K562 (cell line): ENCODE results near the gene BID. TPM values are rescaled to one million over a fixed set of nuclear protein-coding genes. Genes with fewer than 3 reads are reported as not detected.

Experiments used
- ARID4B ChIP-seq: sonication (generic); formaldehyde crosslinking; IDR thresholded peaks from 2 replicates; pipeline ENCODE4 v1.8.0; 2022; ENCODE audit warnings: mild to moderate bottlenecking, missing genetic modification reagents
- BRF2 ChIP-seq: IDR thresholded peaks from 3 replicates; pipeline ENCODE4 v1.6.1; 2011; ENCODE audit warnings: borderline replicate concordance, mild to moderate bottlenecking; ENCODE audit not compliant: insufficient read length, insufficient read depth
- CSDE1 ChIP-seq, 2 experiments: fragments of 450-650 bp; IDR thresholded peaks; 2 replicates each; pipeline ENCODE4 v1.6.1; 2016; ENCODE audit warnings: mild to moderate bottlenecking in 1 of 2
- CXXC5 ChIP-seq: fragments of 250-450 bp; sonication (Bioruptor Pico); IDR thresholded peaks from 2 replicates; pipeline ENCODE4 v1.8.0; 2022; ENCODE audit warnings: inconsistent platforms, mild to moderate bottlenecking, moderate library complexity
- ERF ChIP-seq: fragments of 450-650 bp; formaldehyde crosslinking; IDR thresholded peaks from 2 replicates; pipeline ENCODE4 v1.4.0; 2020; ENCODE audit warnings: mild to moderate bottlenecking, mixed read lengths
- KLF16 ChIP-seq: IDR thresholded peaks from 2 replicates; pipeline ENCODE4 v1.6.1; 2016; ENCODE audit warnings: antibody characterized with exemption
- MCM7 ChIP-seq, 2 experiments: fragments of 450-650 bp; IDR thresholded peaks; 2 replicates each; pipeline ENCODE4 v1.6.1; 2016 to 2018
- REST ChIP-seq, 2 experiments: fragments of 450-650 bp; formaldehyde crosslinking in 1 of 2; IDR thresholded peaks; 2 replicates each; pipeline versions ENCODE4 v1.4.0 to v1.6.1; 2014 to 2020; ENCODE audit warnings: mild to moderate bottlenecking in 2 of 2, borderline replicate concordance in 1 of 2, low read depth in 1 of 2
- TOE1 ChIP-seq, 2 experiments: fragments of 450-650 bp in 1 of 2; sonication (generic) in 1 of 2; formaldehyde crosslinking in 1 of 2; IDR thresholded peaks; 2 replicates each; pipeline versions ENCODE4 v1.7.1 to v1.8.0; 2016 to 2022; ENCODE audit warnings: borderline replicate concordance in 2 of 2, mild to moderate bottlenecking in 2 of 2, antibody characterized with exemption in 1 of 2, inconsistent platforms in 1 of 2, low read depth in 1 of 2, missing genetic modification reagents in 1 of 2, moderate library complexity in 1 of 2
- ZNF263 ChIP-seq: sonication (generic); formaldehyde crosslinking; IDR thresholded peaks from 2 replicates; pipeline ENCODE4 v1.8.0; 2022; ENCODE audit warnings: mild to moderate bottlenecking, missing genetic modification reagents, borderline replicate concordance
- ZNF445 ChIP-seq: fragments of 250-450 bp; sonication (Bioruptor Pico); IDR thresholded peaks from 2 replicates; pipeline ENCODE4 v1.4.0; 2020; ENCODE audit warnings: low read depth, mild to moderate bottlenecking, moderate library complexity
- polyA plus RNA-seq, 8 experiments: library from polyadenylated mRNA; depleted of rRNA in 4 of 8; stranded (reverse) in 5 of 8; unstranded in 3 of 8; fragments of >200 nt; fragmentation: Nextera tagmentation in 2 of 8; fragmentation: Illumina TruSeq in 1 of 8; extraction: Ambion mirVana in 2 of 8; extraction: Trizol in 1 of 8; gene quantifications; 2 replicates each; pipeline versions ENCODE4 v1.2.1 to v1.2.3, GENCODE V29; 2011 to 2014; ENCODE audit warnings: inconsistent platforms in 1 of 8, missing spikeins in 1 of 8
- total RNA-seq, 7 experiments: library from RNA; depleted of rRNA in 6 of 7; stranded (reverse); fragments of >200 nt in 6 of 7; fragmentation: Illumina TruSeq in 2 of 7; extraction: Trizol in 2 of 7; gene quantifications; 2 replicates each; pipeline versions ENCODE4 v1.2.1 to v1.2.3, GENCODE V29; 2011 to 2021; ENCODE audit warnings: low replicate concordance in 1 of 7

The BID gene
- total and polyA plus RNA-seq, 9 of the 15 experiments (the other 6 are each of a cell fraction or from before 2014, with no cell fraction given): 5.2 to 209 (median 63.7) TPM

- TF ChIP-seq ARID4B (CRISPR knock-in tag): peak; percentile 54; the same call in 1 of the 2 replicates
- TF ChIP-seq ERF: peak; percentile 71; the same call in 1 of the 2 replicates
- peak; percentile 68; the same call in 1 of the 2 replicates for TF ChIP-seq KLF16
- peak; percentile 89 for TF ChIP-seq TOE1 (IDR thresholded peaks at IDR 0.05; ENCODE audit: borderline replicate concordance)
- no peak for TF ChIP-seq TOE1 (CRISPR knock-in tag; IDR thresholded peaks at IDR 0.05; ENCODE audit: borderline replicate concordance, low read depth)
- TF ChIP-seq CSDE1 (IDR thresholded peaks at IDR 0.05): no peak
- TF ChIP-seq ZNF445 (CRISPR knock-in tag): no peak
- peak; percentile 85 for TF ChIP-seq CXXC5 (CRISPR knock-in tag)
- TF ChIP-seq ZNF263: peak; percentile 89
- TF ChIP-seq MCM7 (IDR thresholded peaks at IDR 0.05): no peak
- TF ChIP-seq REST (IDR thresholded peaks at IDR 0.05; ENCODE audit: borderline replicate concordance): peak; percentile 58
- 0 out of 2 replicates have a peak, but pooled peaks have one; percentile 7 for TF ChIP-seq REST (CRISPR knock-in tag; IDR thresholded peaks at IDR 0.05; ENCODE audit: low read depth)
- TF ChIP-seq BRF2: no peak
These were observed 12.3 kb upstream of the BID start (continued) for GRCh38 chr22:17786435-17787161.
